Measurements from ENCODE around the gene TREH. TPM values are rescaled to one million over a fixed set of nuclear protein-coding genes. Genes with fewer than 3 reads are reported as not detected.

TREH gene
- polyA plus RNA-seq, 3 donors: not detected

- Mint-ChIP-seq H3K4me3 (no peak overlapping the region), H3K4me1 (no peaks in the 10 kb centered on the region), H3K27ac (no peak overlapping the region), H3K9me3 (peaks cover 0 to 2% (median 0%) of the 10 kb centered on the region in 7 donors), H3K27me3 (ENCODE audit: low read depth in 3 of 3) (peaks cover 9 to 14% (median 14%) of the 10 kb centered on the region in 3 donors), H3K36me3 (no peaks in the 10 kb centered on the region)
- no peak for TF ChIP-seq CTCF (IDR thresholded peaks at IDR 0.05)
- Histone ChIP-seq H3K79me2 (ENCODE audit: insufficient read depth, low read length) (no peaks in the 10 kb centered on the region), H4K20me1 (ENCODE audit: insufficient read depth, low read length) (no peaks in the 10 kb centered on the region), H3K36me3 (replicated peaks in 1 of 2; ENCODE audit: control insufficient read depth in 1 of 2, insufficient read depth in 2 of 2, low read length in 2 of 2) (no peaks in the 10 kb centered on the region), H3K27ac (ENCODE audit: low read depth in 1 of 2, low read length in 2 of 2) (no peak overlapping the region), H2AFZ (ENCODE audit: insufficient read depth, low read depth, low read length, poor library complexity, severe bottlenecking) (no peak overlapping the region), H3K9ac (ENCODE audit: insufficient read depth, low read length, poor library complexity, severe bottlenecking) (no peak overlapping the region), H3K4me3 (replicated peaks in 1 of 3; ENCODE audit: low read depth in 2 of 3, low read length in 3 of 3) (no peak overlapping the region), H3K27me3 (ENCODE audit: control insufficient read depth in 2 of 2, insufficient read depth in 2 of 2, low read length in 2 of 2) (peaks cover 0 to 16% of the 10 kb centered on the region in 2 donors), H3K4me1 (ENCODE audit: control insufficient read depth in 1 of 2, insufficient read depth in 2 of 2, low read length in 2 of 2) (peaks cover 4 to 8% of the 10 kb centered on the region in 2 donors), H3K9me3 (replicated peaks in 1 of 2; ENCODE audit: control insufficient read depth in 1 of 2, insufficient read depth in 1 of 2, low read length in 2 of 2) (no peaks in the 10 kb centered on the region), H3K4me2 (replicated peaks; ENCODE audit: extremely low read depth, low read length, poor library complexity, severe bottlenecking) (no peak overlapping the region)
- intact Hi-C loops (cut with micrococcal nuclease): no loop called here
- 100% methylated on average over 1 of the region's 8 CpGs for WGBS (ENCODE audit: insufficient coverage)
- DNase-seq: no peak
Observed at GRCh38 chr11:118636569-118637290, 42.7 kb downstream of the TREH start.

- no peak for TF ChIP-seq CTCF (IDR thresholded peaks at IDR 0.05)
- H3K4me2 ChIP-seq (replicated peaks; ENCODE audit: extremely low read depth, low read length, poor library complexity, severe bottlenecking): no peak overlapping the region
- Mint-ChIP-seq H3K4me1 (no peaks in the 10 kb centered on the region), H3K27ac (no peak overlapping the region), H3K4me3 (no peak overlapping the region), H3K27me3 (ENCODE audit: low read depth in 3 of 3) (peaks cover 11 to 17% (median 14%) of the 10 kb centered on the region in 3 donors), H3K36me3 (no peaks in the 10 kb centered on the region), H3K9me3 (peaks cover 0 to 2% (median 0%) of the 10 kb centered on the region in 7 donors)
- no peaks in the 10 kb centered on the region for H3K9me3 ChIP-seq (replicated peaks in 1 of 2; ENCODE audit: control insufficient read depth in 1 of 2, insufficient read depth in 1 of 2, low read length in 2 of 2)
- H3K4me3 ChIP-seq (replicated peaks in 1 of 3; ENCODE audit: low read depth in 2 of 3, low read length in 3 of 3): no peak overlapping the region
- H3K9ac ChIP-seq (ENCODE audit: insufficient read depth, low read length, poor library complexity, severe bottlenecking): no peak overlapping the region
- no peak for DNase-seq
- no peaks in the 10 kb centered on the region for H4K20me1 ChIP-seq (ENCODE audit: insufficient read depth, low read length)
- peaks cover 4 to 8% of the 10 kb centered on the region in 2 donors for H3K4me1 ChIP-seq (ENCODE audit: control insufficient read depth in 1 of 2, insufficient read depth in 2 of 2, low read length in 2 of 2)
- no peak overlapping the region for H2AFZ ChIP-seq (ENCODE audit: insufficient read depth, low read depth, low read length, poor library complexity, severe bottlenecking)
- no peaks in the 10 kb centered on the region for H3K79me2 ChIP-seq (ENCODE audit: insufficient read depth, low read length)
- H3K27me3 ChIP-seq (ENCODE audit: control insufficient read depth in 2 of 2, insufficient read depth in 2 of 2, low read length in 2 of 2): peaks cover 0 to 16% of the 10 kb centered on the region in 2 donors
- intact Hi-C loops (cut with micrococcal nuclease): no loop called here
- H3K27ac ChIP-seq (ENCODE audit: low read depth in 1 of 2, low read length in 2 of 2): no peak overlapping the region
- H3K36me3 ChIP-seq (replicated peaks in 1 of 2; ENCODE audit: control insufficient read depth in 1 of 2, insufficient read depth in 2 of 2, low read length in 2 of 2): no peaks in the 10 kb centered on the region
- WGBS (ENCODE audit: insufficient coverage): 100% methylated on average over 1 of the region's 2 CpGs
Observed at GRCh38 chr11:118635642-118636041, 43.8 kb downstream of the TREH start.

Measured in CD14-positive monocyte (primary cell).